Activated CD4-positive, alpha-beta T cell treated with anti-CD3 and anti-CD28 coated beads, Interleukin-2, amount 10 ng/mL, durations not matched to agents 7 days and 5 days (primary cell): Measurements from ENCODE around the gene CEPT1. TPM values are rescaled to one million over a fixed set of nuclear protein-coding genes. Genes with fewer than 3 reads are reported as not detected.
A peak's percentile ranks its signal among the peaks of the same experiment; 100 is the strongest.

ENCODE experiments used
- CTCF ChIA-PET: fragments of 350-600 bp; sonication (Branson Sonifier 250); formaldehyde crosslinking; loops from one replicate; lab custom pipeline; 2021; ENCODE audit warnings: antibody characterized with exemption; lab: Charles Lee
- POLR2A ChIA-PET: fragments of 350-600 bp; sonication (Branson Sonifier 250); formaldehyde crosslinking; loops from one replicate; lab custom pipeline; 2021; ENCODE audit warnings: antibody characterized with exemption; lab: Charles Lee
- DNase-seq: peaks from one replicate; pipeline ENCODE4 v3.0.0-alpha.2; 2020
- H3K27ac Mint-ChIP-seq: one replicate; pipeline ENCODE4 v1.8.0; 2021; ENCODE audit warnings: mild to moderate bottlenecking, moderate library complexity, mixed read lengths
- H3K27me3 Mint-ChIP-seq: one replicate; pipeline ENCODE4 v1.8.0; 2021; ENCODE audit warnings: mixed read lengths
- H3K36me3 Mint-ChIP-seq: one replicate; pipeline ENCODE4 v1.8.0; 2021; ENCODE audit warnings: low read depth, mixed read lengths
- H3K4me1 Mint-ChIP-seq: one replicate; pipeline ENCODE4 v1.8.0; 2021; ENCODE audit warnings: mixed read lengths
- H3K4me3 Mint-ChIP-seq: one replicate; pipeline ENCODE4 v1.8.0; 2021; ENCODE audit warnings: mild to moderate bottlenecking, moderate library complexity, mixed read lengths
- H3K9me3 Mint-ChIP-seq: one replicate; pipeline ENCODE4 v1.8.0; 2021; ENCODE audit warnings: mixed read lengths
- total RNA-seq, 2 experiments: library from RNA; stranded (reverse); gene quantifications; one replicate each; pipeline ENCODE4 v1.2.3, GENCODE V29; 2021

CEPT1 gene
- total RNA-seq, 2 experiments from 2014 or later, result 42.1 to 50.2 TPM

- no peak for DNase-seq
- Mint-ChIP-seq H3K27ac (no peak overlapping the region), H3K36me3 (peaks cover 60% of the 10 kb centered on the region), H3K4me1 (peaks cover 36% of the 10 kb centered on the region), H3K9me3 (no peaks in the 10 kb centered on the region), H3K27me3 (no peaks in the 10 kb centered on the region), H3K4me3 (no peak overlapping the region)
- POLR2A ChIA-PET, result interaction anchor here (0.6 kb wide), 1 partner anchor 105 kb away, joined by 4 read pairs; no protein-coding TSS in a partner anchor
- CTCF ChIA-PET, result no interaction called here
These were observed 8.3 kb upstream of the CEPT1 start for GRCh38 chr1:111131693-111132092.

GRCh38 chr1:111133866-111134265 lies 6.2 kb upstream of the CEPT1 start:
- no peak overlapping the region for H3K27ac Mint-ChIP-seq
- H3K4me3 Mint-ChIP-seq, result no peak overlapping the region
- ChIA-PET POLR2A (no interaction called here), CTCF (no interaction called here)
- H3K4me1 Mint-ChIP-seq, result peaks cover 34% of the 10 kb centered on the region
- H3K9me3 Mint-ChIP-seq, result no peaks in the 10 kb centered on the region
- peaks cover 58% of the 10 kb centered on the region for H3K36me3 Mint-ChIP-seq
- DNase-seq, result no peak
- no peaks in the 10 kb centered on the region for H3K27me3 Mint-ChIP-seq

- Mint-ChIP-seq H3K9me3 (no peaks in the 10 kb centered on the region), H3K27ac (peak overlapping the region; percentile 91), H3K27me3 (no peaks in the 10 kb centered on the region), H3K4me1 (peaks cover 54% of the 10 kb centered on the region), H3K4me3 (peak overlapping the region; percentile 93), H3K36me3 (peaks cover 36% of the 10 kb centered on the region)
- CTCF ChIA-PET, result interaction anchor here (1.9 kb wide), 1 partner anchor 11 kb away, joined by 6 read pairs; no protein-coding TSS in a partner anchor
- POLR2A ChIA-PET, result no interaction called here
- peak; percentile 47 for DNase-seq
These were observed 583 bp upstream of the CEPT1 start for GRCh38 chr1:111139324-111139955.

- peak overlapping the region; percentile 63 for H3K27ac Mint-ChIP-seq
- H3K4me3 Mint-ChIP-seq, result peak overlapping the region; percentile 93
- no peaks in the 10 kb centered on the region for H3K9me3 Mint-ChIP-seq
- POLR2A ChIA-PET, result interaction anchor here (0.6 kb wide), 1 partner anchor 616 kb away, joined by 4 read pairs; no protein-coding TSS in a partner anchor
- H3K36me3 Mint-ChIP-seq, result peaks cover 28% of the 10 kb centered on the region
- no peak for DNase-seq
- CTCF ChIA-PET, result interaction anchor here (1.9 kb wide), 1 partner anchor 10 kb away, joined by 6 read pairs; no protein-coding TSS in a partner anchor
- peaks cover 46% of the 10 kb centered on the region for H3K4me1 Mint-ChIP-seq
- H3K27me3 Mint-ChIP-seq, result no peaks in the 10 kb centered on the region
These were observed 601 bp downstream of the CEPT1 start for GRCh38 chr1:111140680-111140967.

- POLR2A ChIA-PET, result no interaction called here
These were observed 1.5 kb downstream of the CEPT1 start for GRCh38 chr1:111141245-111142220.

GRCh38 chr1:111142356-111142975 lies 2.4 kb downstream of the CEPT1 start:
- H3K27ac Mint-ChIP-seq, result no peak overlapping the region
- DNase-seq, result no peak
- H3K27me3 Mint-ChIP-seq, result no peaks in the 10 kb centered on the region
- H3K4me3 Mint-ChIP-seq, result no peak overlapping the region
- H3K36me3 Mint-ChIP-seq, result peaks cover 24% of the 10 kb centered on the region
- H3K9me3 Mint-ChIP-seq, result no peaks in the 10 kb centered on the region
- POLR2A ChIA-PET, result no interaction called here
- CTCF ChIA-PET, result interaction anchor here (1.4 to 1.5 kb wide), 2 partner anchors 54 to 77 kb away, joined by 3 to 4 read pairs; no protein-coding TSS in a partner anchor
- peaks cover 58% of the 10 kb centered on the region for H3K4me1 Mint-ChIP-seq

More at GRCh38 chr1:111141245-111142220, 1.5 kb downstream of the CEPT1 start:
- CTCF ChIA-PET, result interaction anchor here (1.5 kb wide), 1 partner anchor 77 kb away, joined by 4 read pairs; no protein-coding TSS in a partner anchor
- peaks cover 52% of the 10 kb centered on the region for H3K4me1 Mint-ChIP-seq
- H3K27ac Mint-ChIP-seq, result peak overlapping the region; percentile 63
- H3K27me3 Mint-ChIP-seq, result no peaks in the 10 kb centered on the region
- H3K36me3 Mint-ChIP-seq, result peaks cover 29% of the 10 kb centered on the region
- H3K4me3 Mint-ChIP-seq, result peak overlapping the region; percentile 93
- no peaks in the 10 kb centered on the region for H3K9me3 Mint-ChIP-seq
- DNase-seq, result no peak

GRCh38 chr1:111145542-111145941 lies 5.5 kb downstream of the CEPT1 start:
- no peak overlapping the region for H3K27ac Mint-ChIP-seq
- no peak for DNase-seq
- peaks cover 71% of the 10 kb centered on the region for H3K4me1 Mint-ChIP-seq
- H3K4me3 Mint-ChIP-seq, result no peak overlapping the region
- POLR2A ChIA-PET, result no interaction called here
- H3K9me3 Mint-ChIP-seq, result no peaks in the 10 kb centered on the region
- CTCF ChIA-PET, result no interaction called here
- H3K27me3 Mint-ChIP-seq, result no peaks in the 10 kb centered on the region
- H3K36me3 Mint-ChIP-seq, result peaks cover 41% of the 10 kb centered on the region

- H3K27ac Mint-ChIP-seq, result no peak overlapping the region
- no peak overlapping the region for H3K4me3 Mint-ChIP-seq
- peaks cover 67% of the 10 kb centered on the region for H3K4me1 Mint-ChIP-seq
- H3K9me3 Mint-ChIP-seq, result no peaks in the 10 kb centered on the region
- H3K27me3 Mint-ChIP-seq, result no peaks in the 10 kb centered on the region
- ChIA-PET POLR2A (no interaction called here), CTCF (interaction anchor here (0.6 kb wide), 1 partner anchor 304 kb away, joined by 3 read pairs; no protein-coding TSS in a partner anchor)
- no peak for DNase-seq
- H3K36me3 Mint-ChIP-seq, result peaks cover 46% of the 10 kb centered on the region
These were observed 6.1 kb downstream of the CEPT1 start for GRCh38 chr1:111145963-111146768.

GRCh38 chr1:111147948-111148347 lies 7.9 kb downstream of the CEPT1 start:
- CTCF ChIA-PET, result no interaction called here
- H3K27ac Mint-ChIP-seq, result no peak overlapping the region
- H3K4me3 Mint-ChIP-seq, result no peak overlapping the region
- H3K4me1 Mint-ChIP-seq, result peaks cover 70% of the 10 kb centered on the region
- H3K36me3 Mint-ChIP-seq, result peaks cover 62% of the 10 kb centered on the region
- H3K27me3 Mint-ChIP-seq, result no peaks in the 10 kb centered on the region
- no peak for DNase-seq
- no peaks in the 10 kb centered on the region for H3K9me3 Mint-ChIP-seq
- POLR2A ChIA-PET, result no interaction called here

- no peak for DNase-seq
- H3K4me1 Mint-ChIP-seq, result peaks cover 71% of the 10 kb centered on the region
- no peak overlapping the region for H3K27ac Mint-ChIP-seq
- peaks cover 66% of the 10 kb centered on the region for H3K36me3 Mint-ChIP-seq
- ChIA-PET CTCF (no interaction called here), POLR2A (no interaction called here)
- H3K9me3 Mint-ChIP-seq, result no peaks in the 10 kb centered on the region
- no peaks in the 10 kb centered on the region for H3K27me3 Mint-ChIP-seq
- H3K4me3 Mint-ChIP-seq, result no peak overlapping the region
These were observed 8.4 kb downstream of the CEPT1 start for GRCh38 chr1:111148376-111148881.

- CTCF ChIA-PET, result interaction anchor here (2.3 kb wide), 1 partner anchor 12 kb away, joined by 6 read pairs; the partner anchor contains the start of genes CEPT1 and DRAM2
- peaks cover 82% of the 10 kb centered on the region for H3K36me3 Mint-ChIP-seq
These were observed 11.8 kb downstream of the CEPT1 start for GRCh38 chr1:111151838-111152237.

More at GRCh38 chr1:111151838-111152237, 11.8 kb downstream of the CEPT1 start:
- Mint-ChIP-seq H3K9me3 (no peaks in the 10 kb centered on the region), H3K27ac (no peak overlapping the region), H3K4me1 (peaks cover 72% of the 10 kb centered on the region), H3K4me3 (no peak overlapping the region), H3K27me3 (no peaks in the 10 kb centered on the region)
- POLR2A ChIA-PET, result no interaction called here
- DNase-seq, result no peak
